ENCODE results near the gene GNAQ.

Gene GNAQ

GRCh38 chr9:77977210-77977611, 54.4 kb downstream of the GNAQ start:
- in situ Hi-C loops (cut with HindIII; ENCODE audit: low sequenced_read_pairs): no loop called here

GRCh38 chr9:77975806-77976205, 55.8 kb downstream of the GNAQ start:
- in situ Hi-C loops (cut with HindIII; ENCODE audit: low sequenced_read_pairs): no loop called here

GRCh38 chr9:77975036-77975435, 56.6 kb downstream of the GNAQ start:
- in situ Hi-C loops (cut with HindIII; ENCODE audit: low sequenced_read_pairs): no loop called here

GRCh38 chr9:77974434-77974833, 57.2 kb downstream of the GNAQ start:
- in situ Hi-C loops (cut with HindIII; ENCODE audit: low sequenced_read_pairs): no loop called here

GRCh38 chr9:77969083-77969482, 62.5 kb downstream of the GNAQ start:
- in situ Hi-C loops (cut with HindIII; ENCODE audit: low sequenced_read_pairs): no loop called here

- in situ Hi-C loops (cut with HindIII; ENCODE audit: low sequenced_read_pairs): no loop called here
Observed at GRCh38 chr9:77968506-77968905, 63.1 kb downstream of the GNAQ start.

- in situ Hi-C loops (cut with HindIII; ENCODE audit: low sequenced_read_pairs): no loop called here
Observed at GRCh38 chr9:77966718-77967117, 64.9 kb downstream of the GNAQ start.

GRCh38 chr9:77965445-77966123, 66.0 kb downstream of the GNAQ start:
- in situ Hi-C loops (cut with HindIII; ENCODE audit: low sequenced_read_pairs): no loop called here

- in situ Hi-C loops (cut with HindIII; ENCODE audit: low sequenced_read_pairs): no loop called here
Observed at GRCh38 chr9:77964258-77964657, 67.4 kb downstream of the GNAQ start.

- in situ Hi-C loops (cut with HindIII; ENCODE audit: low sequenced_read_pairs): no loop called here
Observed at GRCh38 chr9:77961541-77961940, 70.1 kb downstream of the GNAQ start.

- in situ Hi-C loops (cut with HindIII; ENCODE audit: low sequenced_read_pairs): no loop called here
Observed at GRCh38 chr9:77960356-77961153, 71.1 kb downstream of the GNAQ start.

GRCh38 chr9:77959803-77960202, 71.8 kb downstream of the GNAQ start:
- in situ Hi-C loops (cut with HindIII; ENCODE audit: low sequenced_read_pairs): no loop called here

GRCh38 chr9:77957652-77958051, 74.0 kb downstream of the GNAQ start:
- in situ Hi-C loops (cut with HindIII; ENCODE audit: low sequenced_read_pairs): no loop called here

GRCh38 chr9:77956555-77956954, 75.1 kb downstream of the GNAQ start:
- in situ Hi-C loops (cut with HindIII; ENCODE audit: low sequenced_read_pairs): no loop called here

GRCh38 chr9:77954666-77955015, 77.0 kb downstream of the GNAQ start:
- in situ Hi-C loops (cut with HindIII; ENCODE audit: low sequenced_read_pairs): no loop called here

GRCh38 chr9:77954013-77954665, 77.5 kb downstream of the GNAQ start:
- in situ Hi-C loops (cut with HindIII; ENCODE audit: low sequenced_read_pairs): no loop called here

- in situ Hi-C loops (cut with HindIII; ENCODE audit: low sequenced_read_pairs): no loop called here
Observed at GRCh38 chr9:77953590-77953989, 78.0 kb downstream of the GNAQ start.

- in situ Hi-C loops (cut with HindIII; ENCODE audit: low sequenced_read_pairs): no loop called here
Observed at GRCh38 chr9:77952635-77953328, 78.8 kb downstream of the GNAQ start.

GRCh38 chr9:77951369-77951768, 80.2 kb downstream of the GNAQ start:
- in situ Hi-C loops (cut with HindIII; ENCODE audit: low sequenced_read_pairs): no loop called here

GRCh38 chr9:77949751-77950436, 81.7 kb downstream of the GNAQ start:
- in situ Hi-C loops (cut with HindIII; ENCODE audit: low sequenced_read_pairs): no loop called here

GRCh38 chr9:77947651-77948050, 84.0 kb downstream of the GNAQ start:
- in situ Hi-C loops (cut with HindIII; ENCODE audit: low sequenced_read_pairs): no loop called here
